ENCODE results near the gene KCNQ2.

The KCNQ2 gene

DNA sequence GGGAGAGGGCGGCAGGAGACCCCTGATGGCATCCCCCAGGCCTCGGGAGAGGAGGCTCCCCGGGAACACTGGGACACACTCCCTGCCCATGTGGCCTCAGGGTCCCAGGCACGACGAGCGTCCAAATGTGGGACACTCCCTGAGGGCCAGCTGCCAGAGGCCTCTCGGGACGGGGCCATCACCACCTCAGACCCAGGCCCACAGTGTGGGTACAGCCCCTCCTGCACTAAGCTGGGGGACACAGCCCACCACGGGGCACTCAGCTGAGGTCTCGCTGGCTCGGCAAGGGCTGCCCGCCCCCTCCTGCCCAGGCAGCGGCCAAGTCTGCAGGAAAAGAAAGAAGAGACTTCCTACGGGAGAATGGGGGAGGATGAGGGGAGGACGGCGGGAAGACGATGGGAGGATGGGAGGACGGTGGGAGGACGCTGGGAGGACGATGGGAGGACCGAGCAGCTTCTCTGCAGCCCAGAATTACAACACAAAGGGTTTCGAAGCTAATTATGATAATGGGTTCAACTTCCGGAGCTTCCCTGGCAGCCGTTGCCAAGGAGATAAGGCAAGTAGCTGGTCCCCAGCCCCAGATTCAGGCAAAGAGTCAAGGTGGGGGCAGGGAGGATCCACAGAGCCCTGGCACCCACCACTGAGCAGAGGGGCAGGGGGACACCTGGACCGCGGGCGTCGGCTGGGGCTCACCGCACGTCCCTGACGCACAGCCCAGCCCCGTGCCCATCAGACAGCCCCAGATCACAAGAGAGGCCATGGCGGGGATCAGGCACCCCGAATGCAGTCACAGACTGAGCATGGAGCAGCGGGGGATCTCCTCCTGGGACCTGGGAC, 17.5 kb downstream of the KCNQ2 start (continued):
- TF ChIP-seq, protein P1, sequence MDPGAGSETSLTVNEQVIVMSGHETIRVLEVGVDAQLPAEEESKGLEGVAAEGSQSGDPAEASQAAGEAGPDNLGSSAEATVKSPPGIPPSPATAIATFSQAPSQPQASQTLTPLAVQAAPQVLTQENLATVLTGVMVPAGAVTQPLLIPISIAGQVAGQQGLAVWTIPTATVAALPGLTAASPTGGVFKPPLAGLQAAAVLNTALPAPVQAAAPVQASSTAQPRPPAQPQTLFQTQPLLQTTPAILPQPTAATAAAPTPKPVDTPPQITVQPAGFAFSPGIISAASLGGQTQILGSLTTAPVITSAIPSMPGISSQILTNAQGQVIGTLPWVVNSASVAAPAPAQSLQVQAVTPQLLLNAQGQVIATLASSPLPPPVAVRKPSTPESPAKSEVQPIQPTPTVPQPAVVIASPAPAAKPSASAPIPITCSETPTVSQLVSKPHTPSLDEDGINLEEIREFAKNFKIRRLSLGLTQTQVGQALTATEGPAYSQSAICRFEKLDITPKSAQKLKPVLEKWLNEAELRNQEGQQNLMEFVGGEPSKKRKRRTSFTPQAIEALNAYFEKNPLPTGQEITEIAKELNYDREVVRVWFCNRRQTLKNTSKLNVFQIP (CRISPR knock-in tag; IDR thresholded peaks at IDR 0.05; ENCODE audit: borderline replicate concordance, low read depth) = no peak
- TF ChIP-seq ESRRG (CRISPR knock-in tag; IDR thresholded peaks at IDR 0.05) = no peak
- no peak for TF ChIP-seq ZNF8 (CRISPR knock-in tag; IDR thresholded peaks at IDR 0.05)
- TF ChIP-seq, protein P2, sequence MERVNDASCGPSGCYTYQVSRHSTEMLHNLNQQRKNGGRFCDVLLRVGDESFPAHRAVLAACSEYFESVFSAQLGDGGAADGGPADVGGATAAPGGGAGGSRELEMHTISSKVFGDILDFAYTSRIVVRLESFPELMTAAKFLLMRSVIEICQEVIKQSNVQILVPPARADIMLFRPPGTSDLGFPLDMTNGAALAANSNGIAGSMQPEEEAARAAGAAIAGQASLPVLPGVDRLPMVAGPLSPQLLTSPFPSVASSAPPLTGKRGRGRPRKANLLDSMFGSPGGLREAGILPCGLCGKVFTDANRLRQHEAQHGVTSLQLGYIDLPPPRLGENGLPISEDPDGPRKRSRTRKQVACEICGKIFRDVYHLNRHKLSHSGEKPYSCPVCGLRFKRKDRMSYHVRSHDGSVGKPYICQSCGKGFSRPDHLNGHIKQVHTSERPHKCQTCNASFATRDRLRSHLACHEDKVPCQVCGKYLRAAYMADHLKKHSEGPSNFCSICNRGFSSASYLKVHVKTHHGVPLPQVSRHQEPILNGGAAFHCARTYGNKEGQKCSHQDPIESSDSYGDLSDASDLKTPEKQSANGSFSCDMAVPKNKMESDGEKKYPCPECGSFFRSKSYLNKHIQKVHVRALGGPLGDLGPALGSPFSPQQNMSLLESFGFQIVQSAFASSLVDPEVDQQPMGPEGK (CRISPR knock-in tag; IDR thresholded peaks at IDR 0.05; ENCODE audit: borderline replicate concordance) = no peak
- no peak for TF ChIP-seq ARNTL (CRISPR knock-in tag; IDR thresholded peaks at IDR 0.05; ENCODE audit: borderline replicate concordance, low read depth)
- no peak for TF ChIP-seq ZNF565 (CRISPR knock-in tag; conservative IDR thresholded peaks at IDR 0.05; ENCODE audit: low read depth)
- TF ChIP-seq TCF4 (CRISPR knock-in tag; IDR thresholded peaks at IDR 0.05; ENCODE audit: borderline replicate concordance) = no peak

DNA sequence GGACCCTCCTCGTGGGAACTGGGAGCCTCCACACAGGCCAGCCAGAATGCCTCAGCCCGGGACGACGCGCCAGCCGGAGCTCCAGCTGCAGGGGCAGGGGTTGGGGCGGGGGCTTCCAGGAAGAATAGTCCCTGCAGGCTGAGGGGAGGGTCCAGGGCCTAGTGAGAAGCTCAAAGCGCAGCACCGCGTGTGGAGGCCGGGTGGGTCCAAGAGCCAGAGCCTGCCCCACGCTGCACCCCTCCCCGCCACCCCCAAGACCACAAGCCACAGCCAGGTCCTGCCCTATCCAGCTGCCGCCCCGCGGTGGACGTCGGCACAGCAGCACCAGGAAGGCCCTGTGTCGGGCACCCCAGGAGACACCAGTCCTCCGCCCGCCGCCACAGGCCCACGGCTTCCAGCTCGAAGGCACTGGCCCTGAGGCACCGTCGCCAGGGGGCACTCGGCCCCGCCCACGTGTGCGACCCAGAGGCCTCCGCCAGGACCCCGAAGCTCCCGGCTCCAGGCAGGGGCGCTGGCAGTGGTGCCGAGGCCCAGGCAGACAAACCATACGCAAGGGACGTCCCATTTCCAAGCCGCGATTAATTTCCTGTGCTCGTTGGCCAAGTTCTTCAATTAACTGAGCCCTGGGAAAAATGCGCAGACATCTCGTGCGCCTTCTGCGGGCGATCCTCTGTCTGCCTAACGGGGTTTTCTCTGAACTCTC, 19.5 kb downstream of the KCNQ2 start:
- TF ChIP-seq, protein P3, sequence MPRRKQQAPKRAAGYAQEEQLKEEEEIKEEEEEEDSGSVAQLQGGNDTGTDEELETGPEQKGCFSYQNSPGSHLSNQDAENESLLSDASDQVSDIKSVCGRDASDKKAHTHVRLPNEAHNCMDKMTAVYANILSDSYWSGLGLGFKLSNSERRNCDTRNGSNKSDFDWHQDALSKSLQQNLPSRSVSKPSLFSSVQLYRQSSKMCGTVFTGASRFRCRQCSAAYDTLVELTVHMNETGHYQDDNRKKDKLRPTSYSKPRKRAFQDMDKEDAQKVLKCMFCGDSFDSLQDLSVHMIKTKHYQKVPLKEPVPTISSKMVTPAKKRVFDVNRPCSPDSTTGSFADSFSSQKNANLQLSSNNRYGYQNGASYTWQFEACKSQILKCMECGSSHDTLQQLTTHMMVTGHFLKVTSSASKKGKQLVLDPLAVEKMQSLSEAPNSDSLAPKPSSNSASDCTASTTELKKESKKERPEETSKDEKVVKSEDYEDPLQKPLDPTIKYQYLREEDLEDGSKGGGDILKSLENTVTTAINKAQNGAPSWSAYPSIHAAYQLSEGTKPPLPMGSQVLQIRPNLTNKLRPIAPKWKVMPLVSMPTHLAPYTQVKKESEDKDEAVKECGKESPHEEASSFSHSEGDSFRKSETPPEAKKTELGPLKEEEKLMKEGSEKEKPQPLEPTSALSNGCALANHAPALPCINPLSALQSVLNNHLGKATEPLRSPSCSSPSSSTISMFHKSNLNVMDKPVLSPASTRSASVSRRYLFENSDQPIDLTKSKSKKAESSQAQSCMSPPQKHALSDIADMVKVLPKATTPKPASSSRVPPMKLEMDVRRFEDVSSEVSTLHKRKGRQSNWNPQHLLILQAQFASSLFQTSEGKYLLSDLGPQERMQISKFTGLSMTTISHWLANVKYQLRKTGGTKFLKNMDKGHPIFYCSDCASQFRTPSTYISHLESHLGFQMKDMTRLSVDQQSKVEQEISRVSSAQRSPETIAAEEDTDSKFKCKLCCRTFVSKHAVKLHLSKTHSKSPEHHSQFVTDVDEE (CRISPR knock-in tag; IDR thresholded peaks at IDR 0.05) = 0 out of 2 replicates have a peak, but pooled peaks have one; percentile 32
- no peak for TF ChIP-seq ZFP30 (CRISPR knock-in tag; IDR thresholded peaks at IDR 0.05)
- ATAC-seq = peak; percentile 65

DNA sequence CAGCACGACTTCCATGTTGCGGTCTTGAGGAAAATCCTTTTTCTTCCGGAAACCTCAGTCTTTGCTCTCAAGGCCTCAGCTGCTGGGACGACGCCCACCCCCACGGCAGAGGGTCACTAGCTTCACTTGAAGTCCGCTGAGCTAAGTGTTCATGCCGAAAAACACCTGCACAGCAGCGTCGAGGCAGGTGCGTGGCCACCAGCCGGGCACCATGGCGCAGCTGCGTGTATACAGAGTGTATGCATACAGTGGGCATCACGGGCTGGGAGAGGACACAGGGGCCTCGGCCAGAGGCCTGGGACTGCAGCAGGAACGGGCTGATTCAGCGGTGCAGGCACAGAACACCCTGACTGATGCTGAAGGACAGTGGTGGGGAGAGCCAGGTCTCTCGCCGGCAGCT, 20.1 kb downstream of the KCNQ2 start:
- ATAC-seq = no peak
- TF ChIP-seq CSDC2 (CRISPR knock-in tag; IDR thresholded peaks at IDR 0.05) (no peak), PPARA (CRISPR knock-in tag; IDR thresholded peaks at IDR 0.05; ENCODE audit: borderline replicate concordance) (no peak), ESRRG (CRISPR knock-in tag; IDR thresholded peaks at IDR 0.05) (no peak), ZNF8 (CRISPR knock-in tag; IDR thresholded peaks at IDR 0.05) (no peak), ZFP30 (CRISPR knock-in tag; IDR thresholded peaks at IDR 0.05) (no peak), RARB (CRISPR knock-in tag; IDR thresholded peaks at IDR 0.05) (no peak), ISL1 (CRISPR knock-in tag; IDR thresholded peaks at IDR 0.05) (no peak), ZNF70 (CRISPR knock-in tag; IDR thresholded peaks at IDR 0.05) (no peak)
- TF ChIP-seq, protein P1 (CRISPR knock-in tag; IDR thresholded peaks at IDR 0.05; ENCODE audit: borderline replicate concordance, low read depth) = no peak

DNA sequence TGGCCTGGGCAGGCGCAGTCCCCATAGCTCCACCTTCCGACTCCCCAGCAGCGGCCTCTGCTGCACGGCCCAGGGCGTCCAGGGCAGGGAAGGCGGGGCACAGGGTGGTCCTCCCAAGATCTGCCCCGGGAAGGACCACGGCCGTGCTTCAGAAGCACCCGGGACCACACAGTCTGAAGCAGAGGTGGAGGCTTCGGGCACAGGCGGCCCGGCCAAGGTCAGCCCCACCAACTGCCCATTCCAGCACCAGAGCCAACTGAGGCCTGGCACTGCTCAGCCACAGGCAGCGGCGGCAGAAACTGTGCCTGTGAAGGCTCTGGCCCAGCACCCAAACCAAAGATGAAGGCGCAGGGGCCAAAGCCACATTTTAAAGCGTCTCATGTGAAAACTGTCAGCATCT, 20.6 kb downstream of the KCNQ2 start:
- no peak for ATAC-seq
- TF ChIP-seq OSR1 (CRISPR knock-in tag; IDR thresholded peaks at IDR 0.05) = no peak
- TF ChIP-seq SNAI2 (CRISPR knock-in tag; IDR thresholded peaks at IDR 0.05) = no peak
- TF ChIP-seq TCF4 (CRISPR knock-in tag; IDR thresholded peaks at IDR 0.05; ENCODE audit: borderline replicate concordance) = no peak
- TF ChIP-seq, protein P1 (CRISPR knock-in tag; IDR thresholded peaks at IDR 0.05; ENCODE audit: borderline replicate concordance, low read depth) = no peak
- TF ChIP-seq, protein P2 (CRISPR knock-in tag; IDR thresholded peaks at IDR 0.05; ENCODE audit: borderline replicate concordance) = no peak
- TF ChIP-seq, protein P4, sequence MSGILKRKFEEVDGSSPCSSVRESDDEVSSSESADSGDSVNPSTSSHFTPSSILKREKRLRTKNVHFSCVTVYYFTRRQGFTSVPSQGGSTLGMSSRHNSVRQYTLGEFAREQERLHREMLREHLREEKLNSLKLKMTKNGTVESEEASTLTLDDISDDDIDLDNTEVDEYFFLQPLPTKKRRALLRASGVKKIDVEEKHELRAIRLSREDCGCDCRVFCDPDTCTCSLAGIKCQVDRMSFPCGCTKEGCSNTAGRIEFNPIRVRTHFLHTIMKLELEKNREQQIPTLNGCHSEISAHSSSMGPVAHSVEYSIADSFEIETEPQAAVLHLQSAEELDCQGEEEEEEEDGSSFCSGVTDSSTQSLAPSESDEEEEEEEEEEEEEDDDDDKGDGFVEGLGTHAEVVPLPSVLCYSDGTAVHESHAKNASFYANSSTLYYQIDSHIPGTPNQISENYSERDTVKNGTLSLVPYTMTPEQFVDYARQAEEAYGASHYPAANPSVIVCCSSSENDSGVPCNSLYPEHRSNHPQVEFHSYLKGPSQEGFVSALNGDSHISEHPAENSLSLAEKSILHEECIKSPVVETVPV (CRISPR knock-in tag; IDR thresholded peaks at IDR 0.05) = no peak
- no peak for TF ChIP-seq ZC3H10 (CRISPR knock-in tag; IDR thresholded peaks at IDR 0.05)

Data from SK-N-SH treated with all-trans-retinoic acid at 6 μM for 48 hours (cell line).